Activated T-cell treated with anti-CD3 and anti-CD28 coated beads, Interleukin-2, amount 50 U/mL, for 72 hours (primary cell): ENCODE results near the gene C1orf185. TPM values are rescaled to one million over a fixed set of nuclear protein-coding genes. Genes with fewer than 3 reads are reported as not detected.

ENCODE experiments used
- ATAC-seq, 2 donors: fragments of 150-1000 bp; cut with Tn5 transposase; replicated peaks in 1 of 2; 2 replicates each; pipeline ENCODE4 v1.10.0; 2021; ENCODE audit warnings: moderate library complexity in 2 of 2, mild to moderate bottlenecking in 1 of 2
- DNase-seq, 2 donors: peaks; one replicate each; pipeline ENCODE4 v3.0.0; 2021 to 2022; ENCODE audit warnings: mixed read lengths in 1 of 2
- H3K27ac Mint-ChIP-seq: one replicate; pipeline ENCODE4 v1.8.0; 2022; ENCODE audit warnings: mild to moderate bottlenecking, moderate library complexity, mixed read lengths
- H3K27me3 Mint-ChIP-seq: one replicate; pipeline ENCODE4 v1.8.0; 2022; ENCODE audit warnings: low read depth, mixed read lengths
- H3K36me3 Mint-ChIP-seq, 2 donors: one replicate each; pipeline ENCODE4 v1.8.0; 2022; ENCODE audit warnings: mixed read lengths in 2 of 2, mild to moderate bottlenecking in 1 of 2; ENCODE audit not compliant: insufficient read depth in 2 of 2
- H3K4me1 Mint-ChIP-seq: one replicate; pipeline ENCODE4 v1.8.0; 2022; ENCODE audit warnings: low read depth, mixed read lengths
- H3K4me3 Mint-ChIP-seq, 2 donors: one replicate each; pipeline ENCODE4 v1.8.0; 2022; ENCODE audit warnings: mild to moderate bottlenecking in 2 of 2, mixed read lengths in 2 of 2, moderate library complexity in 2 of 2
- H3K9me3 Mint-ChIP-seq, 2 donors: one replicate each; pipeline ENCODE4 v1.8.0; 2022; ENCODE audit warnings: mixed read lengths in 2 of 2
- total RNA-seq, 2 donors: library from RNA; stranded (reverse); gene quantifications; one replicate each; pipeline ENCODE4 v1.2.3, GENCODE V29; 2022

Gene C1orf185
- total RNA-seq = not detected

- H3K27me3 Mint-ChIP-seq = peaks cover 9% of the 10 kb centered on the region
- no peak within 1 kb of the TSS for H3K27ac Mint-ChIP-seq
- H3K9me3 Mint-ChIP-seq = no peaks in the 10 kb centered on the region
- H3K4me3 Mint-ChIP-seq = no peak within 1 kb of the TSS
- no peak for ATAC-seq
- no peaks in the 10 kb centered on the region for H3K4me1 Mint-ChIP-seq
- H3K36me3 Mint-ChIP-seq = peaks cover 0 to 1% of the 10 kb centered on the region in 2 donors
- DNase-seq = no peak
Measured at GRCh38 chr1:51101976-51102375, at the start of gene C1orf185. Gene C1orf185 (plus strand): TSS chr1:51102228. CDS start chr1:51102234, 6 bp downstream.

GRCh38 chr1:51058858-51059257, 43.2 kb upstream of the C1orf185 start:
- ATAC-seq (no peak), DNase-seq (no peak)
- H3K27me3 Mint-ChIP-seq = peaks cover 8% of the 10 kb centered on the region
- peaks cover 0 to 2% of the 10 kb centered on the region in 2 donors for H3K36me3 Mint-ChIP-seq
- H3K4me3 Mint-ChIP-seq = no peak overlapping the region
- no peak overlapping the region for H3K27ac Mint-ChIP-seq
- H3K9me3 Mint-ChIP-seq = peaks cover 4% of the 10 kb centered on the region in 2 donors
- no peaks in the 10 kb centered on the region for H3K4me1 Mint-ChIP-seq

DNA sequence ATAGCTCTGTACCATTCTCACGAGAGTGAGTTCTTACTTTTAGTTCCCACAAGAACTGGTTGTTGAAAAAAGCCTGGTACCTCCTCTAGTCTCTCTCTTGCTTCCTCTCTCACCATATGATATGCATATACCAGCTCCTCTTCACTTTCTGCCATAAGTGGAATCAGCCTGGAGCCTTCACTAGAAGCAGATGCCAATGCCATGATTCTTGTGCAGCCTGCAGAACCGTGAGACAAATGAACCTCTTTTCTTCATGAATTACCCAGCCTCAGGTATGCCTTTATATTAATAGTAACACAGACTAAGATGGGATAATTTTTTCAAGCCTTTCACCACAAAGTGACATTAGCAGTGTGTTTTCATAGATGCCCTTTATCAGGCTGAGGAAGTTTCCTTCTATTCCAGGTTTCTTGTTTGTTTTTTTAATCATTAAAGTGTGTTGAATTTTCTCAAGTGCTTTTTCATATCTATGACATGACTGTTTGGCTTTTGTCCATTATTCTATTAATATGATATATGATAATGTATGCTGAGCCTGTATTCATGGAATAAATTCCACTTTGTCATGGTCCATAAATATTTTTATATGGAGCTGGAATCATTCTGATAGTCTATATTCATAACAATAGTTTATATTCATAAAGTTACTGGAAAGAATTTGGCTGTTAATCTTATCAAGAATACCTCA, 40.7 kb upstream of the C1orf185 start:
- Mint-ChIP-seq H3K4me1 (no peaks in the 10 kb centered on the region), H3K4me3 (no peak overlapping the region), H3K27me3 (peaks cover 8% of the 10 kb centered on the region), H3K9me3 (peaks cover 4% of the 10 kb centered on the region in 2 donors), H3K27ac (no peak overlapping the region), H3K36me3 (peaks cover 0 to 2% of the 10 kb centered on the region in 2 donors)
- DNase-seq = no peak
- ATAC-seq = no peak

GRCh38 chr1:51063121-51063520, 38.9 kb upstream of the C1orf185 start:
- Mint-ChIP-seq H3K27ac (no peak overlapping the region), H3K4me3 (no peak overlapping the region), H3K27me3 (peaks cover 8% of the 10 kb centered on the region), H3K9me3 (peaks cover 2% of the 10 kb centered on the region in 2 donors), H3K36me3 (no peaks in the 10 kb centered on the region), H3K4me1 (no peaks in the 10 kb centered on the region)
- ATAC-seq = no peak
- no peak for DNase-seq

GRCh38 chr1:51070011-51070410, 32.0 kb upstream of the C1orf185 start:
- no peaks in the 10 kb centered on the region for H3K4me1 Mint-ChIP-seq
- H3K9me3 Mint-ChIP-seq = no peaks in the 10 kb centered on the region
- no peak for DNase-seq
- no peak overlapping the region for H3K4me3 Mint-ChIP-seq
- H3K27ac Mint-ChIP-seq = no peak overlapping the region
- no peaks in the 10 kb centered on the region for H3K36me3 Mint-ChIP-seq
- ATAC-seq = no peak
- H3K27me3 Mint-ChIP-seq = peaks cover 14% of the 10 kb centered on the region

- Mint-ChIP-seq H3K4me3 (no peak overlapping the region), H3K9me3 (no peaks in the 10 kb centered on the region), H3K27ac (no peak overlapping the region), H3K27me3 (peaks cover 15% of the 10 kb centered on the region), H3K36me3 (no peaks in the 10 kb centered on the region), H3K4me1 (no peaks in the 10 kb centered on the region)
- ATAC-seq = no peak
- no peak for DNase-seq
Measured at GRCh38 chr1:51070640-51071039, 31.4 kb upstream of the C1orf185 start.

GRCh38 chr1:51071291-51072042, 30.6 kb upstream of the C1orf185 start:
- Mint-ChIP-seq H3K36me3 (no peaks in the 10 kb centered on the region), H3K9me3 (no peaks in the 10 kb centered on the region), H3K4me3 (no peak overlapping the region), H3K4me1 (no peaks in the 10 kb centered on the region), H3K27me3 (peaks cover 15% of the 10 kb centered on the region), H3K27ac (no peak overlapping the region)
- no peak for ATAC-seq
- no peak for DNase-seq

DNA sequence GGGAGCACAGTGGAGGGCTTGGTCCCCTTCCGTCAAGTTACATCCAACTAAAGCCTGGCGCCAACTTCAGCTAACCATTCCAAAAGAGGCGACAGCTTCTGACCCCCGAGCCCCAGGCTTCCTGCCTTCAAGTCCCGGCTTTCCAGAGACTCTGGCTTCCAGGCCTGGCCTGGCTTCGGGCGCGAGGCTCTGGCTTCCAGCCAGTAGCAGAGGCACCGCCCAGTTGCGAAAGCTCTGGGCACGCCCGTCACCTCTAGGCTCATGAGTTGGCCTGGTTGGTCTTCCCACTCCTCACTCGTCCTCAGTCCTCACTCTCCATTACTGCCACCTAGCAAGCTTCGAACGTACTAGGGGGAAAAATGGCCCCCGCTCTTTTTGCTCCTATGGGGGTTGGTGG, 30.0 kb upstream of the C1orf185 start:
- Mint-ChIP-seq H3K27me3 (peaks cover 15% of the 10 kb centered on the region), H3K27ac (no peak overlapping the region), H3K4me1 (no peaks in the 10 kb centered on the region), H3K9me3 (no peaks in the 10 kb centered on the region), H3K36me3 (no peaks in the 10 kb centered on the region), H3K4me3 (no peak overlapping the region)
- ATAC-seq = no peak
- no peak for DNase-seq

GRCh38 chr1:51072651-51073050, 29.4 kb upstream of the C1orf185 start:
- ATAC-seq (no peak), DNase-seq (no peak)
- no peaks in the 10 kb centered on the region for H3K9me3 Mint-ChIP-seq
- H3K4me1 Mint-ChIP-seq = no peaks in the 10 kb centered on the region
- H3K36me3 Mint-ChIP-seq = no peaks in the 10 kb centered on the region
- no peak overlapping the region for H3K4me3 Mint-ChIP-seq
- peaks cover 15% of the 10 kb centered on the region for H3K27me3 Mint-ChIP-seq
- no peak overlapping the region for H3K27ac Mint-ChIP-seq

- no peaks in the 10 kb centered on the region for H3K9me3 Mint-ChIP-seq
- H3K36me3 Mint-ChIP-seq = no peaks in the 10 kb centered on the region
- H3K4me3 Mint-ChIP-seq = no peak overlapping the region
- no peak for DNase-seq
- no peak overlapping the region for H3K27ac Mint-ChIP-seq
- no peak for ATAC-seq
- peaks cover 19% of the 10 kb centered on the region for H3K27me3 Mint-ChIP-seq
- H3K4me1 Mint-ChIP-seq = no peaks in the 10 kb centered on the region
Measured at GRCh38 chr1:51073456-51073855, 28.6 kb upstream of the C1orf185 start.

DNA sequence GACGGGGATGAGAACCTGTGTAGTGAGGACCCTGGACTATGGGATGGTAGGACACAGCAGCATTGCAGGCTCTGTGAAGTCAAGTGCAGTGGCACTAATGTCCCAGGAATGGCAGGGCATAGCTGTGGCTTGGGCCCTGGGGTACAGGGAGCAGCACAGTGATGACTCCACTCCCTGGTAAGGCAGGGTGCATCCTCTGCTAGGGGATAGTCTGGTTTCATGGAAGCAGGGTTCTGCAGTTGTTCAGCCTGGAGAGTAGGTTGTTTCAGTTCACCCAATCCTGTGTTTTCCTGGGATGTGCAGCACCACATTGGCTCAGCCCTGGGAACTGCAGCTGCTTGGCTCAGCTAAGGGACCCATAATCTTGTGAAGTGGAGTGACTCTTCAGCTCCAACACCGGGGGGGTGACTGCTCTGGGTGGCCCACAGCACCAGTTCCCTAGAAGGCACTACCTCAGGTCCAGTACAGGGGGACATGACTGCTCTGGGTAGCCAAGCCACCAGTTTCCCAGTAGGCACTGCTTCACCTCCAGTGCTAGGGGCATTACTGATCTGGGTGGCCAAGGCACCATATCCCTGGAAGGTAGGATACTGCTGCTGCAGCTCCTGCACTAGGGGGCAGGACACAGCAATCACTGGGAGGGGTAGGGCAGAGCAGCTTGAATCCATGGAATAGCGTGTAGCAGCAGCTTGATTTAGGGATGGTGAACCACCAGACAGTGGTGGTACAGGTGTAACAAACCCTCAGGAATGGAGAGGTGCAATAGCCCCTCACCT, 15.3 kb upstream of the C1orf185 start:
- H3K4me1 Mint-ChIP-seq = no peaks in the 10 kb centered on the region
- no peak for DNase-seq
- ATAC-seq = no peak
- H3K27ac Mint-ChIP-seq = no peak overlapping the region
- no peak overlapping the region for H3K4me3 Mint-ChIP-seq
- H3K9me3 Mint-ChIP-seq = peaks cover 0 to 2% of the 10 kb centered on the region in 2 donors
- H3K27me3 Mint-ChIP-seq = peaks cover 11% of the 10 kb centered on the region
- peaks cover 0 to 2% of the 10 kb centered on the region in 2 donors for H3K36me3 Mint-ChIP-seq

- DNase-seq (no peak), ATAC-seq (no peak)
- peaks cover 0 to 2% of the 10 kb centered on the region in 2 donors for H3K36me3 Mint-ChIP-seq
- H3K4me3 Mint-ChIP-seq = no peak overlapping the region
- H3K4me1 Mint-ChIP-seq = no peaks in the 10 kb centered on the region
- H3K27me3 Mint-ChIP-seq = peaks cover 13% of the 10 kb centered on the region
- peaks cover 0 to 3% of the 10 kb centered on the region in 2 donors for H3K9me3 Mint-ChIP-seq
- no peak overlapping the region for H3K27ac Mint-ChIP-seq
Measured at GRCh38 chr1:51088474-51088873, 13.6 kb upstream of the C1orf185 start.

DNA sequence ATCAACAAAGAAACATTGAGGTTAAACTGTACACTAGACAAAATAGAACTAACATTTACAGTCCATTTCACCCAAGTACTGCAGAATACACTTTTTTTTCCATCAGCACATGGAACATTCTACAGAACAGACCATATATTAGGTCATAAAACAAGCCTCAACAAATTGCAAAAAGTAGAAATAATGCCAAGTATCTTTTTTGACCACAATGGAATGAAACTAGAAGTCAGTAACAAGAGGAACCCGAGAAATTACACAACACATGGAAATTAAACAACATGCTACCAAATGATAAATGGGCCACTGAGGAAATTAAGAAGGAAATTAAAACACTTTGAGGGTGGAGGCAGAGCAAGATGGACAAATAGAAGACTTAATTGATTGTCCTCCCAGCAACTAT, 8.4 kb upstream of the C1orf185 start:
- no peaks in the 10 kb centered on the region for H3K4me1 Mint-ChIP-seq
- peaks cover 3 to 12% of the 10 kb centered on the region in 2 donors for H3K9me3 Mint-ChIP-seq
- no peak for DNase-seq
- peaks cover 34% of the 10 kb centered on the region for H3K27me3 Mint-ChIP-seq
- H3K27ac Mint-ChIP-seq = no peak overlapping the region
- H3K4me3 Mint-ChIP-seq = no peak overlapping the region
- peaks cover 2 to 5% of the 10 kb centered on the region in 2 donors for H3K36me3 Mint-ChIP-seq
- ATAC-seq = no peak
